Liver (tissue), 9 donors: ENCODE results near the gene ABLIM3. TPM values are rescaled to one million over a fixed set of nuclear protein-coding genes. Genes with fewer than 3 reads are reported as not detected.
A peak's percentile ranks its signal among the peaks of the same experiment; 100 is the strongest.

Experiments
- DNase-seq: peaks from one replicate; pipeline ENCODE4 v3.0.0-alpha.2; 2017; ENCODE audit warnings: low spot score
- H3K27ac ChIP-seq, 2 donors: one replicate each; pipeline ENCODE4 v1.7.0; 2013; ENCODE audit warnings: inconsistent platforms in 2 of 2, low read length in 2 of 2, control low read depth in 1 of 2, low read depth in 1 of 2, mild to moderate bottlenecking in 1 of 2
- H3K27me3 ChIP-seq, 4 donors: one replicate each; pipeline versions ENCODE4 v1.6.1 to v1.7.0; 2013; ENCODE audit warnings: low read length in 3 of 4, inconsistent platforms in 1 of 4, mild to moderate bottlenecking in 1 of 4, moderate library complexity in 1 of 4; ENCODE audit not compliant: control insufficient read depth in 4 of 4, insufficient read depth in 4 of 4
- H3K36me3 ChIP-seq, 4 donors: one replicate each; pipeline versions ENCODE4 v1.6.1 to v1.7.0; 2013; ENCODE audit warnings: low read length in 3 of 4, mild to moderate bottlenecking in 3 of 4, low read depth in 1 of 4, moderate library complexity in 1 of 4; ENCODE audit not compliant: control insufficient read depth in 4 of 4, insufficient read depth in 3 of 4
- H3K4me1 ChIP-seq, 4 donors: one replicate each; pipeline versions ENCODE4 v1.6.1 to v1.7.0; 2013; ENCODE audit warnings: low read length in 3 of 4, mild to moderate bottlenecking in 3 of 4, moderate library complexity in 1 of 4; ENCODE audit not compliant: control insufficient read depth in 4 of 4, insufficient read depth in 4 of 4
- H3K4me3 ChIP-seq, 3 donors: one replicate each; pipeline versions ENCODE4 v1.6.1 to v1.7.0; 2013; ENCODE audit warnings: low read length in 3 of 3, control low read depth in 1 of 3, low read depth in 1 of 3, mild to moderate bottlenecking in 1 of 3
- H3K9ac ChIP-seq, 2 donors: one replicate each; pipeline ENCODE4 v1.7.0; 2013; ENCODE audit warnings: low read length in 2 of 2, mild to moderate bottlenecking in 2 of 2, moderate library complexity in 2 of 2, control low read depth in 1 of 2, low read depth in 1 of 2
- H3K9me3 ChIP-seq, 4 donors: one replicate each; pipeline versions ENCODE4 v1.6.1 to v1.7.0; 2013; ENCODE audit warnings: low read length in 3 of 4; ENCODE audit not compliant: control insufficient read depth in 4 of 4
- EGR1 ChIP-seq, 2 donors: IDR thresholded peaks; 2 replicates each; pipeline ENCODE4 v1.6.1; 2016 to 2018; ENCODE audit warnings: antibody characterized with exemption in 2 of 2, low read depth in 2 of 2
- FOXA1 ChIP-seq: IDR thresholded peaks from 2 replicates; pipeline ENCODE4 v1.6.1; 2016; ENCODE audit warnings: antibody characterized with exemption
- FOXA2 ChIP-seq: IDR thresholded peaks from 2 replicates; pipeline ENCODE4 v1.6.1; 2016; ENCODE audit warnings: antibody characterized with exemption
- GABPA ChIP-seq, 2 donors: IDR thresholded peaks in 1 of 2; conservative IDR thresholded peaks in 1 of 2; 2 replicates each; pipeline ENCODE4 v1.6.1; 2016; ENCODE audit warnings: antibody characterized with exemption in 2 of 2, mild to moderate bottlenecking in 1 of 2, moderate library complexity in 1 of 2
- HNF4A ChIP-seq, 2 donors: conservative IDR thresholded peaks; 2 replicates each; pipeline ENCODE4 v1.6.1; 2016; ENCODE audit warnings: antibody characterized with exemption in 2 of 2, mild to moderate bottlenecking in 2 of 2
- JUND ChIP-seq, 2 donors: IDR thresholded peaks; 2 replicates each; pipeline ENCODE4 v1.6.1; 2016; ENCODE audit warnings: antibody characterized with exemption in 2 of 2
- MAX ChIP-seq: IDR thresholded peaks from 2 replicates; pipeline ENCODE4 v1.6.1; 2016; ENCODE audit warnings: antibody characterized with exemption
- NR2F2 ChIP-seq: IDR thresholded peaks from 2 replicates; pipeline ENCODE4 v1.6.1; 2016; ENCODE audit warnings: antibody characterized with exemption
- RAD21 ChIP-seq, 2 donors: IDR thresholded peaks; 2 replicates each; pipeline ENCODE4 v1.6.1; 2016; ENCODE audit warnings: antibody characterized with exemption in 2 of 2, mild to moderate bottlenecking in 2 of 2
- RXRA ChIP-seq, 2 donors: IDR thresholded peaks; 2 replicates each; pipeline ENCODE4 v1.6.1; 2017 to 2018; ENCODE audit warnings: antibody characterized with exemption in 2 of 2, mild to moderate bottlenecking in 1 of 2
- YY1 ChIP-seq: IDR thresholded peaks from 2 replicates; pipeline ENCODE4 v1.6.1; 2016; ENCODE audit warnings: antibody characterized with exemption, mild to moderate bottlenecking
- ZBTB33 ChIP-seq: IDR thresholded peaks from 2 replicates; pipeline ENCODE4 v1.6.1; 2016; ENCODE audit warnings: antibody characterized with exemption
- WGBS: extraction: QIAGEN DNeasy Blood & Tissue Kit; methylation state at CpG from one replicate; pipeline ENCODE4 v1.1.7; 2013; 5-methylcytosine and 5-hydroxymethylcytosine counted together
- polyA plus RNA-seq, 2 donors: library from polyadenylated mRNA; stranded (reverse) in 1 of 2; unstranded in 1 of 2; fragments of 200-250 nt in 1 of 2; fragments of >200 nt in 1 of 2; fragmentation: Nextera tagmentation in 1 of 2; extraction: Ambion mirVana in 1 of 2; gene quantifications; one replicate each; pipeline versions ENCODE4 v1.2.1 to v1.2.3, GENCODE V29; 2013 to 2015
- total RNA-seq, 2 donors: library from RNA; depleted of rRNA; stranded (reverse); fragments of >200 nt; gene quantifications; one replicate each; pipeline ENCODE4 v1.2.3, GENCODE V29; 2014
- TF ChIP-seq, protein P1 (sequence below): IDR thresholded peaks from 2 replicates; pipeline ENCODE4 v1.6.1; 2016; ENCODE audit warnings: antibody characterized with exemption, mild to moderate bottlenecking
- donor health status: healthy.
- donor health status: healthy.
- donor health status: healthy.
- donor health status: healthy.
- donor health status: healthy.

Gene ABLIM3
- total and polyA plus RNA-seq, 4 donors, result 6.8 to 131 (median 43.1) TPM

- TF ChIP-seq RXRA (IDR thresholded peaks at IDR 0.05) (no peak), JUND (IDR thresholded peaks at IDR 0.05) (no peak), ZBTB33 (no peak), GABPA (IDR thresholded peaks at IDR 0.05 in 1 of 2, conservative IDR thresholded peaks at IDR 0.05 in 1 of 2) (no peak), NR2F2 (no peak), FOXA1 (no peak), FOXA2 (no peak)
Observed at GRCh38 chr5:149285153-149285552, 143.9 kb downstream of the ABLIM3 start (continued).

GRCh38 chr5:149288436-149288835 lies 147.1 kb downstream of the ABLIM3 start:
- Histone ChIP-seq H3K4me3 (no peak overlapping the region), H3K27me3 (no peaks in the 10 kb centered on the region), H3K9ac (no peak overlapping the region), H3K4me1 (peaks cover 0 to 3% (median 0%) of the 10 kb centered on the region in 4 donors), H3K36me3 (no peaks in the 10 kb centered on the region), H3K9me3 (no peaks in the 10 kb centered on the region), H3K27ac (peak overlapping the region; percentile 32 to 59)
- no peak for DNase-seq
- 82% methylated on average over 8 of the region's 8 CpGs for WGBS
- peak; percentile 63 for TF ChIP-seq YY1
- no peak for TF ChIP-seq EGR1 (IDR thresholded peaks at IDR 0.05; ENCODE audit: low read depth in 2 of 2)
- no peak for TF ChIP-seq NR2F2
- TF ChIP-seq RXRA (IDR thresholded peaks at IDR 0.05), result no peak
- TF ChIP-seq GABPA (IDR thresholded peaks at IDR 0.05 in 1 of 2, conservative IDR thresholded peaks at IDR 0.05 in 1 of 2), result peak in 1 of 2 donors; percentile 50
- no peak for TF ChIP-seq ZBTB33
- TF ChIP-seq RAD21 (IDR thresholded peaks at IDR 0.05), result no peak
- TF ChIP-seq HNF4A (conservative IDR thresholded peaks at IDR 0.05), result no peak
- no peak for TF ChIP-seq JUND (IDR thresholded peaks at IDR 0.05)
- TF ChIP-seq MAX, result no peak
- no peak for TF ChIP-seq FOXA2

GRCh38 chr5:149289301-149289700 lies 148.0 kb downstream of the ABLIM3 start:
- 48% methylated on average over 7 of the region's 7 CpGs for WGBS
- DNase-seq, result no peak

More at GRCh38 chr5:149289301-149289700, 148.0 kb downstream of the ABLIM3 start:
- Histone ChIP-seq H3K27ac (peak overlapping the region; percentile 32 to 59), H3K27me3 (no peaks in the 10 kb centered on the region), H3K9ac (no peak overlapping the region), H3K9me3 (no peaks in the 10 kb centered on the region), H3K4me1 (peaks cover 0 to 3% (median 0%) of the 10 kb centered on the region in 4 donors), H3K4me3 (no peak overlapping the region), H3K36me3 (no peaks in the 10 kb centered on the region)
- TF ChIP-seq, protein P1, sequence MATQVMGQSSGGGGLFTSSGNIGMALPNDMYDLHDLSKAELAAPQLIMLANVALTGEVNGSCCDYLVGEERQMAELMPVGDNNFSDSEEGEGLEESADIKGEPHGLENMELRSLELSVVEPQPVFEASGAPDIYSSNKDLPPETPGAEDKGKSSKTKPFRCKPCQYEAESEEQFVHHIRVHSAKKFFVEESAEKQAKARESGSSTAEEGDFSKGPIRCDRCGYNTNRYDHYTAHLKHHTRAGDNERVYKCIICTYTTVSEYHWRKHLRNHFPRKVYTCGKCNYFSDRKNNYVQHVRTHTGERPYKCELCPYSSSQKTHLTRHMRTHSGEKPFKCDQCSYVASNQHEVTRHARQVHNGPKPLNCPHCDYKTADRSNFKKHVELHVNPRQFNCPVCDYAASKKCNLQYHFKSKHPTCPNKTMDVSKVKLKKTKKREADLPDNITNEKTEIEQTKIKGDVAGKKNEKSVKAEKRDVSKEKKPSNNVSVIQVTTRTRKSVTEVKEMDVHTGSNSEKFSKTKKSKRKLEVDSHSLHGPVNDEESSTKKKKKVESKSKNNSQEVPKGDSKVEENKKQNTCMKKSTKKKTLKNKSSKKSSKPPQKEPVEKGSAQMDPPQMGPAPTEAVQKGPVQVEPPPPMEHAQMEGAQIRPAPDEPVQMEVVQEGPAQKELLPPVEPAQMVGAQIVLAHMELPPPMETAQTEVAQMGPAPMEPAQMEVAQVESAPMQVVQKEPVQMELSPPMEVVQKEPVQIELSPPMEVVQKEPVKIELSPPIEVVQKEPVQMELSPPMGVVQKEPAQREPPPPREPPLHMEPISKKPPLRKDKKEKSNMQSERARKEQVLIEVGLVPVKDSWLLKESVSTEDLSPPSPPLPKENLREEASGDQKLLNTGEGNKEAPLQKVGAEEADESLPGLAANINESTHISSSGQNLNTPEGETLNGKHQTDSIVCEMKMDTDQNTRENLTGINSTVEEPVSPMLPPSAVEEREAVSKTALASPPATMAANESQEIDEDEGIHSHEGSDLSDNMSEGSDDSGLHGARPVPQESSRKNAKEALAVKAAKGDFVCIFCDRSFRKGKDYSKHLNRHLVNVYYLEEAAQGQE, result no peak
- TF ChIP-seq NR2F2, result peak; percentile 50
